Spleen (tissue), 7 donors: ENCODE measurements around the gene KLHL26.

ENCODE experiments used
- POLR2A ChIP-seq, 3 donors: fragments of 450-650 bp; IDR thresholded peaks; one replicate each; pipeline ENCODE4 v1.5.1; 2017; ENCODE audit warnings: antibody characterized with exemption in 3 of 3, mild to moderate bottlenecking in 1 of 3
- TF ChIP-seq, protein P1 (sequence below), 11 experiments: fragments of 200-600 bp in 7 of 11; fragments of 450-650 bp in 4 of 11; sonication (generic) in 4 of 11; IDR thresholded peaks in 8 of 11; conservative IDR thresholded peaks in 3 of 11; 1 replicate in 7 of 11; 2 replicates in 4 of 11; pipeline versions ENCODE4 v1.4.0 to v1.8.0; 2016 to 2021; ENCODE audit warnings: antibody characterized with exemption in 11 of 11, inconsistent platforms in 4 of 11, mild to moderate bottlenecking in 1 of 11
- donor health status: DM: no; HTN: no; CAD: no; lungs with moderate emphysema.
- donor health status: DM: no; HTN: no; CAD: no.
- donor health status: DM: no; HTN: no; CAD: no.

DNA sequence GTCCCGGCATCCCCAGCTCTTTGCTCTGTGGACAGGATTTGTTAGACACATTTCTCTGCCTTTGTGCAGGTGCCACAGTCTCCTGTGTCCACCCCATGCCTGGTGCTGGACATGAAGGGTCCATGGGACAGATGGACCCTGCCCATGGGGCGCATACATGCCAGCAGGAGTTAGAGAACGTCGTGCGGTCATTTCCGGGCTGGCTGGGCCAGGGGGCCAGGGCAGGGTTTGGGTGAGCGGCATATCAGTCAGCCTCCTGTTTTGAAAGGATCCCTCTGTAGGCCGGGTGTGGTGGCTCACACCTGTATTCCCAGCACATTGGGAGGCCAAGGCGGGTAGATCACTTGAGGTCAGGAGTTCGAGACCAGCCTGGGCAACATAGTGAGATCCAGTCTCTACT is 11.0 kb downstream of the KLHL26 start:
- no peak for TF ChIP-seq POLR2A (IDR thresholded peaks at IDR 0.05)
- TF ChIP-seq, protein P1, sequence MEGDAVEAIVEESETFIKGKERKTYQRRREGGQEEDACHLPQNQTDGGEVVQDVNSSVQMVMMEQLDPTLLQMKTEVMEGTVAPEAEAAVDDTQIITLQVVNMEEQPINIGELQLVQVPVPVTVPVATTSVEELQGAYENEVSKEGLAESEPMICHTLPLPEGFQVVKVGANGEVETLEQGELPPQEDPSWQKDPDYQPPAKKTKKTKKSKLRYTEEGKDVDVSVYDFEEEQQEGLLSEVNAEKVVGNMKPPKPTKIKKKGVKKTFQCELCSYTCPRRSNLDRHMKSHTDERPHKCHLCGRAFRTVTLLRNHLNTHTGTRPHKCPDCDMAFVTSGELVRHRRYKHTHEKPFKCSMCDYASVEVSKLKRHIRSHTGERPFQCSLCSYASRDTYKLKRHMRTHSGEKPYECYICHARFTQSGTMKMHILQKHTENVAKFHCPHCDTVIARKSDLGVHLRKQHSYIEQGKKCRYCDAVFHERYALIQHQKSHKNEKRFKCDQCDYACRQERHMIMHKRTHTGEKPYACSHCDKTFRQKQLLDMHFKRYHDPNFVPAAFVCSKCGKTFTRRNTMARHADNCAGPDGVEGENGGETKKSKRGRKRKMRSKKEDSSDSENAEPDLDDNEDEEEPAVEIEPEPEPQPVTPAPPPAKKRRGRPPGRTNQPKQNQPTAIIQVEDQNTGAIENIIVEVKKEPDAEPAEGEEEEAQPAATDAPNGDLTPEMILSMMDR (IDR thresholded peaks at IDR 0.05 in 8 of 11, conservative IDR thresholded peaks at IDR 0.05 in 3 of 11): no peak
